IMR-90 (cell line): ENCODE measurements around the gene RRP1. TPM values are rescaled to one million over a fixed set of nuclear protein-coding genes. Genes with fewer than 3 reads are reported as not detected.

Experiments
- ATAC-seq: fragments of 200-7000 bp; cut with Tn5 transposase; 2 replicates; pipeline ENCODE4 v1.9.1; 2020; ENCODE audit warnings: low read depth, mild to moderate bottlenecking, moderate library complexity
- BruUV-seq: library from RNA; stranded (reverse); fragments of 400-500 nt; replicated peaks from 2 replicates; lab custom pipeline; 2021; lab: Mats Ljungman, UMichigan
- CTCF ChIA-PET: fragments of 300-600 bp; formaldehyde crosslinking; extraction: SDS; loops from one replicate; lab custom pipeline; 2021; ENCODE audit warnings: antibody characterized with exemption; lab: Yijun Ruan, JAX
- POLR2A ChIA-PET: fragments of 300-600 bp; sonication (Branson Sonifier 250); formaldehyde crosslinking; loops from one replicate; lab custom pipeline; 2022; ENCODE audit warnings: antibody characterized with exemption; ENCODE audit not compliant: unreplicated experiment; lab: Charles Lee
- DNase-seq: peaks from one replicate; pipeline ENCODE4 v3.0.0; 2013
- H2AFZ ChIP-seq: replicated peaks from 2 replicates; pipeline ENCODE3; 2013; ENCODE audit warnings: low read length, mild to moderate bottlenecking; ENCODE audit not compliant: poor library complexity
- H2AK5ac ChIP-seq: 2 replicates; pipeline ENCODE4 v1.6.1; 2013; ENCODE audit warnings: low read depth, low read length, inconsistent platforms
- H2AK9ac ChIP-seq: replicated peaks from 2 replicates; pipeline ENCODE3; 2013; ENCODE audit warnings: mild to moderate bottlenecking, low read depth, low read length, moderate library complexity; ENCODE audit not compliant: poor library complexity
- H2BK120ac ChIP-seq: 2 replicates; pipeline ENCODE4 v1.6.1; 2013; ENCODE audit warnings: low read depth, low read length, inconsistent platforms
- H2BK15ac ChIP-seq: 3 replicates; pipeline ENCODE4 v1.6.1; 2013; ENCODE audit warnings: low read depth, low read length, inconsistent platforms
- H2BK20ac ChIP-seq: 2 replicates; pipeline ENCODE4 v1.6.1; 2013; ENCODE audit warnings: low read depth, mild to moderate bottlenecking, inconsistent platforms, low read length, moderate library complexity
- H2BK5ac ChIP-seq: 2 replicates; pipeline ENCODE4 v1.6.1; 2013; ENCODE audit warnings: mild to moderate bottlenecking, low read depth, low read length, inconsistent platforms; ENCODE audit not compliant: poor library complexity, severe bottlenecking
- H3K14ac ChIP-seq: replicated peaks from 2 replicates; pipeline ENCODE4 v1.6.1; 2013; ENCODE audit warnings: low read depth, low read length, inconsistent platforms
- H3K18ac ChIP-seq: 2 replicates; pipeline ENCODE4 v1.6.1; 2013; ENCODE audit warnings: low read depth, low read length, control low read depth
- H3K23ac ChIP-seq: 2 replicates; pipeline ENCODE4 v1.6.1; 2013; ENCODE audit warnings: low read depth, low read length, inconsistent platforms
- H3K27ac ChIP-seq: 2 replicates; pipeline ENCODE4 v1.5.1; 2013; ENCODE audit warnings: mild to moderate bottlenecking, control low read depth, low read length; ENCODE audit not compliant: insufficient read depth
- H3K27me3 ChIP-seq: 2 replicates; pipeline ENCODE4 v1.6.1; 2013; ENCODE audit warnings: low read length; ENCODE audit not compliant: control insufficient read depth, insufficient read depth
- H3K36me3 ChIP-seq: 2 replicates; pipeline ENCODE4 v1.6.1; 2013; ENCODE audit warnings: low read length, mixed read lengths; ENCODE audit not compliant: control insufficient read depth, insufficient read depth
- H3K4ac ChIP-seq: 2 replicates; pipeline ENCODE4 v1.6.1; 2013; ENCODE audit warnings: low read depth, low read length, inconsistent platforms
- H3K4me1 ChIP-seq: 2 replicates; pipeline ENCODE4 v1.6.1; 2013; ENCODE audit warnings: low read length, mixed read lengths; ENCODE audit not compliant: control insufficient read depth, insufficient read depth
- H3K4me2 ChIP-seq: 2 replicates; pipeline ENCODE4 v1.6.1; 2013; ENCODE audit warnings: low read depth, mild to moderate bottlenecking, control low read depth, low read length, moderate library complexity
- H3K4me3 ChIP-seq: 2 replicates; pipeline ENCODE4 v1.5.1; 2013; ENCODE audit warnings: low read depth, mild to moderate bottlenecking, control low read depth, low read length, moderate library complexity; ENCODE audit not compliant: insufficient read depth
- H3K56ac ChIP-seq: 2 replicates; pipeline ENCODE4 v1.6.1; 2013; ENCODE audit warnings: low read length, inconsistent platforms; ENCODE audit not compliant: insufficient read depth; ENCODE audit errors: extremely low read depth
- H3K79me1 ChIP-seq, 2 experiments: 2 replicates each; pipeline ENCODE4 v1.6.1; 2013; ENCODE audit warnings: low read length in 2 of 2, inconsistent platforms in 1 of 2, low read depth in 1 of 2
- H3K9ac ChIP-seq: 2 replicates; pipeline ENCODE4 v1.6.1; 2013; ENCODE audit warnings: low read depth, low read length, control low read depth
- H3K9me1 ChIP-seq: 2 replicates; pipeline ENCODE4 v1.6.1; 2013; ENCODE audit warnings: low read length, inconsistent platforms; ENCODE audit not compliant: insufficient read depth
- H3K9me3 ChIP-seq: 2 replicates; pipeline ENCODE4 v1.6.1; 2013; ENCODE audit warnings: low read length; ENCODE audit not compliant: control insufficient read depth, insufficient read depth
- H4K20me1 ChIP-seq: 2 replicates; pipeline ENCODE4 v1.6.1; 2013; ENCODE audit warnings: low read length, inconsistent platforms; ENCODE audit not compliant: insufficient read depth
- H4K5ac ChIP-seq: 2 replicates; pipeline ENCODE4 v1.6.1; 2013; ENCODE audit warnings: mild to moderate bottlenecking, low read depth, low read length, control low read depth
- H4K8ac ChIP-seq, 2 experiments: 2 replicates each; pipeline ENCODE4 v1.6.1; 2013; ENCODE audit warnings: low read depth in 2 of 2, low read length in 2 of 2, control low read depth in 1 of 2, inconsistent platforms in 1 of 2
- H4K91ac ChIP-seq: 2 replicates; pipeline ENCODE4 v1.6.1; 2013; ENCODE audit warnings: low read depth, low read length, inconsistent platforms; ENCODE audit not compliant: insufficient read depth
- CEBPB ChIP-seq: IDR thresholded peaks from 2 replicates; pipeline ENCODE4 v1.6.1; 2012; ENCODE audit warnings: low read depth, low read length, improper control_type of control experiment
- CHD1 ChIP-seq: IDR thresholded peaks from 2 replicates; pipeline ENCODE4 v1.6.1; 2012; ENCODE audit warnings: low read depth, low read length, improper control_type of control experiment
- CTCF ChIP-seq: conservative IDR thresholded peaks from 2 replicates; pipeline ENCODE4 v1.5.1; 2012; ENCODE audit warnings: mild to moderate bottlenecking, low read depth, low read length, improper control_type of control experiment
- ELK1 ChIP-seq: fragments of 150-350 bp; IDR thresholded peaks from 2 replicates; pipeline ENCODE4 v1.6.1; 2016; ENCODE audit warnings: low read depth, mild to moderate bottlenecking, low read length, moderate library complexity, borderline replicate concordance
- FOS ChIP-seq: fragments of 150-350 bp; IDR thresholded peaks from 2 replicates; pipeline ENCODE4 v1.6.1; 2016; ENCODE audit warnings: low read depth, low read length
- MAFK ChIP-seq: IDR thresholded peaks from 2 replicates; pipeline ENCODE4 v1.6.1; 2012; ENCODE audit warnings: low read depth, low read length, improper control_type of control experiment
- MAZ ChIP-seq: IDR thresholded peaks from 2 replicates; pipeline ENCODE4 v1.6.1; 2012; ENCODE audit warnings: low read depth, mild to moderate bottlenecking, low read length, improper control_type of control experiment, moderate library complexity, borderline replicate concordance
- MXI1 ChIP-seq: IDR thresholded peaks from 2 replicates; pipeline ENCODE4 v1.6.1; 2012; ENCODE audit warnings: low read depth, mild to moderate bottlenecking, low read length, moderate library complexity, borderline replicate concordance
- NFE2L2 ChIP-seq: fragments of 150-350 bp; IDR thresholded peaks from 2 replicates; pipeline ENCODE4 v1.6.1; 2016; ENCODE audit warnings: low read depth, mild to moderate bottlenecking, low read length
- POLR2A ChIP-seq: IDR thresholded peaks from 2 replicates; pipeline ENCODE4 v1.6.1; 2012; ENCODE audit warnings: mild to moderate bottlenecking, low read depth, low read length
- RAD21 ChIP-seq: IDR thresholded peaks from 2 replicates; pipeline ENCODE4 v1.6.1; 2012; ENCODE audit warnings: low read length, improper control_type of control experiment
- RCOR1 ChIP-seq: IDR thresholded peaks from 2 replicates; pipeline ENCODE4 v1.6.1; 2012; ENCODE audit warnings: mild to moderate bottlenecking, low read length, improper control_type of control experiment; ENCODE audit not compliant: insufficient replicate concordance
- RFX5 ChIP-seq: IDR thresholded peaks from 2 replicates; pipeline ENCODE4 v1.8.0; 2012; ENCODE audit warnings: low read depth, mild to moderate bottlenecking, low read length, moderate library complexity
- SMC3 ChIP-seq: fragments of 150-350 bp; IDR thresholded peaks from 2 replicates; pipeline ENCODE4 v1.6.1; 2016; ENCODE audit warnings: low read depth, mild to moderate bottlenecking, antibody characterized with exemption, low read length, moderate library complexity
- USF2 ChIP-seq: fragments of 150-350 bp; IDR thresholded peaks from 2 replicates; pipeline ENCODE4 v1.6.1; 2017; ENCODE audit warnings: mild to moderate bottlenecking, antibody characterized with exemption, low read length, low read depth
- WGBS, 2 experiments: methylation state at CpG; one replicate each; pipeline versions ENCODE4 v1.1.5 to v1.1.7; 2013; ENCODE audit warnings: missing lambda C conversion rate in 2 of 2; ENCODE audit not compliant: insufficient read length in 1 of 2; ENCODE audit errors: extremely low coverage in 2 of 2; 5-methylcytosine and 5-hydroxymethylcytosine counted together
- dilution Hi-C: fragments of 300-500 bp; cut with HindIII; formaldehyde crosslinking; loops from one replicate; pipeline ENCODE4 v1.14.3; 2018; ENCODE audit warnings: low sequenced_read_pairs; ENCODE audit not compliant: unreplicated experiment
- in situ Hi-C: fragments of 300-500 bp; cut with MboI; formaldehyde crosslinking; loops from 3 replicates; pipeline ENCODE4 v1.14.3; 2019; ENCODE audit warnings: low sequenced_read_pairs, inconsistent platforms, mixed read lengths
- intact Hi-C: fragments of 100-400 bp; cut with micrococcal nuclease; formaldehyde crosslinking; loops from 2 replicates; pipeline ENCODE4 v1.10.0; 2022
- polyA plus RNA-seq, 3 experiments: library from polyadenylated mRNA; depleted of rRNA; stranded (reverse); fragments of >200 nt; gene quantifications; 2 replicates each; pipeline ENCODE4 v1.2.3, GENCODE V29; 2012; ENCODE audit warnings: low replicate concordance in 1 of 3
- total RNA-seq: library from RNA; depleted of rRNA; stranded (reverse); fragments of >200 nt; gene quantifications from 2 replicates; pipeline ENCODE4 v1.2.3, GENCODE V29; 2012

The RRP1 gene
- total and polyA plus RNA-seq, 2 of the 4 experiments (the other 2 are of a cell fraction), result 20.2 to 23.3 TPM

- H3K4me2 ChIP-seq, result no peak overlapping the region
- DNase-seq, result no peak
- no peaks in the 10 kb centered on the region for H3K9me3 ChIP-seq
- no peak overlapping the region for H4K5ac ChIP-seq
- dilution Hi-C loops (no loop called here), intact Hi-C loops (no loop called here), in situ Hi-C loops (no loop called here)
- no peaks in the 10 kb centered on the region for H3K27me3 ChIP-seq
- ChIA-PET CTCF (no interaction called here), POLR2A (no interaction called here)
- peak overlapping the region; percentile 5 for H2AK9ac ChIP-seq
- H3K9ac ChIP-seq, result no peak overlapping the region
- H3K14ac ChIP-seq, result no peak overlapping the region
- H4K20me1 ChIP-seq, result peaks cover 9% of the 10 kb centered on the region
- H2AK5ac ChIP-seq, result no peak overlapping the region
- no peak overlapping the region for H2BK120ac ChIP-seq
- no peak overlapping the region for H2BK20ac ChIP-seq
- H3K4me3 ChIP-seq, result no peak overlapping the region
- no peak overlapping the region for H3K27ac ChIP-seq
- H3K79me1 ChIP-seq, result peaks cover 12 to 22% of the 10 kb centered on the region in 2 experiments; a peak in 3 of 4 replicates
- no peak overlapping the region for H3K4ac ChIP-seq
- H4K91ac ChIP-seq, result no peak overlapping the region
- H3K56ac ChIP-seq, result no peak overlapping the region
- no peak overlapping the region for H3K18ac ChIP-seq
- no peaks in the 10 kb centered on the region for H3K4me1 ChIP-seq
- H3K36me3 ChIP-seq, result peaks cover 90% of the 10 kb centered on the region
- no peak overlapping the region for H2BK5ac ChIP-seq
- H3K9me1 ChIP-seq, result no peaks in the 10 kb centered on the region
- no peak overlapping the region for H3K23ac ChIP-seq
- no peak for ATAC-seq
- H2AFZ ChIP-seq, result no peak overlapping the region
- no TSS peak for BruUV-seq
- H4K8ac ChIP-seq, result no peak overlapping the region
- 96% methylated on average over 19 of the region's 30 CpGs; no CpG with 5 or more reads in 1 of the 2 experiments for WGBS, 2 experiments
- H2BK15ac ChIP-seq, result no peak overlapping the region
- no peak for TF ChIP-seq MXI1
- TF ChIP-seq RAD21, result no peak
- no peak for TF ChIP-seq CEBPB
- TF ChIP-seq ELK1, result no peak
- no peak for TF ChIP-seq RCOR1
- TF ChIP-seq POLR2A, result no peak
- no peak for TF ChIP-seq SMC3
- TF ChIP-seq RFX5, result no peak
- TF ChIP-seq MAFK, result no peak
- no peak for TF ChIP-seq CHD1
- TF ChIP-seq FOS, result no peak
- TF ChIP-seq NFE2L2, result no peak
- TF ChIP-seq MAZ, result no peak
- no peak for TF ChIP-seq CTCF
- no peak for TF ChIP-seq USF2
Measured at GRCh38 chr21:43797925-43798715, 8.7 kb downstream of the RRP1 start.
